ENCODE measurements around the gene UBE2J2. TPM values are rescaled to one million over a fixed set of nuclear protein-coding genes. Genes with fewer than 3 reads are reported as not detected.

Gene UBE2J2
- total and polyA plus RNA-seq, 2 of the 4 experiments (the other 2 are of a cell fraction): 20.6 to 67.5 TPM

DNA sequence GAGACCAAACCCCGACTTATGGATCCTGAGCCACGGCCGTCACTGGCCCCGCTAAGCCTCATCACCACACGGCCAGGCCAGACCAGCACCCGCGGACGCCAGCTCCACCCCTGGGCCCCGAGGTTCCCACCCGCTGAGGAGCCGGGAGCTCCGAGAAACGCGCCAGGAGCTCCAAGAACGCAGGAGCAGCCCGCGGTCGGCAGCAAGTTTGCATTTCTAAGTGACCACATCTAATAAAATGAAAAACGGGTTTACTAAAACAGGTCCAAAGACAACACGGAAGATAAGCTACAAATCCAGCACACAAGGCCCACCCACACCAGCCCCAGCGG lies 19.0 kb downstream of the UBE2J2 start:
- Histone ChIP-seq H3K27ac (ENCODE audit: insufficient read depth, low read length) (no peak overlapping the region), H3K9me1 (ENCODE audit: insufficient read depth, low read length) (peaks cover 7% of the 10 kb centered on the region), H2BK120ac (ENCODE audit: low read depth, low read length) (no peak overlapping the region), H2AFZ (replicated peaks; ENCODE audit: low read length, poor library complexity) (no peak overlapping the region), H3K14ac (replicated peaks; ENCODE audit: low read depth, low read length) (no peak overlapping the region), H3K4me1 (ENCODE audit: control insufficient read depth, insufficient read depth, low read length) (peaks cover 15% of the 10 kb centered on the region), H2AK9ac (replicated peaks; ENCODE audit: low read depth, low read length, poor library complexity) (no peak overlapping the region), H3K9me3 (ENCODE audit: control insufficient read depth, insufficient read depth, low read length) (no peaks in the 10 kb centered on the region), H3K4me3 (ENCODE audit: insufficient read depth, low read depth, low read length) (no peak overlapping the region), H2BK20ac (ENCODE audit: low read depth, low read length) (no peak overlapping the region), H2BK15ac (ENCODE audit: low read depth, low read length) (no peak overlapping the region), H3K4ac (ENCODE audit: low read depth, low read length) (no peak overlapping the region), H3K23ac (ENCODE audit: low read depth, low read length) (no peak overlapping the region), H2AK5ac (ENCODE audit: low read depth, low read length) (no peak overlapping the region), H4K8ac (ENCODE audit: low read depth in 2 of 2, low read length in 2 of 2) (no peak overlapping the region), H3K79me1 (ENCODE audit: low read depth in 1 of 2, low read length in 2 of 2) (peaks cover 12 to 45% of the 10 kb centered on the region in 2 experiments), H3K27me3 (ENCODE audit: control insufficient read depth, insufficient read depth, low read length) (no peaks in the 10 kb centered on the region), H4K20me1 (ENCODE audit: insufficient read depth, low read length) (peaks cover 10% of the 10 kb centered on the region), H3K9ac (ENCODE audit: low read depth, low read length) (no peak overlapping the region), H3K4me2 (ENCODE audit: low read depth, low read length) (no peak overlapping the region), H4K91ac (ENCODE audit: insufficient read depth, low read depth, low read length) (no peak overlapping the region), H4K5ac (ENCODE audit: low read depth, low read length) (no peak overlapping the region), H3K36me3 (ENCODE audit: control insufficient read depth, insufficient read depth, low read length) (peaks cover 65% of the 10 kb centered on the region), H3K18ac (ENCODE audit: low read depth, low read length) (no peak overlapping the region), H2BK5ac (ENCODE audit: low read depth, low read length, poor library complexity, severe bottlenecking) (no peak overlapping the region), H3K56ac (ENCODE audit: extremely low read depth, insufficient read depth, low read length) (no peak overlapping the region)
- no peak for TF ChIP-seq CEBPB (IDR thresholded peaks at IDR 0.05; ENCODE audit: low read depth, low read length)
- TF ChIP-seq USF2 (IDR thresholded peaks at IDR 0.05; ENCODE audit: low read depth, low read length): no peak
- no peak for TF ChIP-seq MXI1 (IDR thresholded peaks at IDR 0.05; ENCODE audit: borderline replicate concordance, low read depth, low read length)
- TF ChIP-seq, protein P1, sequence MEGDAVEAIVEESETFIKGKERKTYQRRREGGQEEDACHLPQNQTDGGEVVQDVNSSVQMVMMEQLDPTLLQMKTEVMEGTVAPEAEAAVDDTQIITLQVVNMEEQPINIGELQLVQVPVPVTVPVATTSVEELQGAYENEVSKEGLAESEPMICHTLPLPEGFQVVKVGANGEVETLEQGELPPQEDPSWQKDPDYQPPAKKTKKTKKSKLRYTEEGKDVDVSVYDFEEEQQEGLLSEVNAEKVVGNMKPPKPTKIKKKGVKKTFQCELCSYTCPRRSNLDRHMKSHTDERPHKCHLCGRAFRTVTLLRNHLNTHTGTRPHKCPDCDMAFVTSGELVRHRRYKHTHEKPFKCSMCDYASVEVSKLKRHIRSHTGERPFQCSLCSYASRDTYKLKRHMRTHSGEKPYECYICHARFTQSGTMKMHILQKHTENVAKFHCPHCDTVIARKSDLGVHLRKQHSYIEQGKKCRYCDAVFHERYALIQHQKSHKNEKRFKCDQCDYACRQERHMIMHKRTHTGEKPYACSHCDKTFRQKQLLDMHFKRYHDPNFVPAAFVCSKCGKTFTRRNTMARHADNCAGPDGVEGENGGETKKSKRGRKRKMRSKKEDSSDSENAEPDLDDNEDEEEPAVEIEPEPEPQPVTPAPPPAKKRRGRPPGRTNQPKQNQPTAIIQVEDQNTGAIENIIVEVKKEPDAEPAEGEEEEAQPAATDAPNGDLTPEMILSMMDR (conservative IDR thresholded peaks at IDR 0.05; ENCODE audit: low read depth, low read length): no peak
- TF ChIP-seq MAZ (IDR thresholded peaks at IDR 0.05; ENCODE audit: borderline replicate concordance, low read depth, low read length): no peak
- TF ChIP-seq RCOR1 (IDR thresholded peaks at IDR 0.05; ENCODE audit: insufficient replicate concordance, low read length): no peak
- no peak for TF ChIP-seq SMC3 (IDR thresholded peaks at IDR 0.05; ENCODE audit: low read depth, low read length)
- no peak for TF ChIP-seq RAD21 (IDR thresholded peaks at IDR 0.05; ENCODE audit: low read length)
- TF ChIP-seq FOS (IDR thresholded peaks at IDR 0.05; ENCODE audit: low read depth, low read length): no peak
- TF ChIP-seq POLR2A (IDR thresholded peaks at IDR 0.05; ENCODE audit: low read depth, low read length): no peak
- TF ChIP-seq CHD1 (IDR thresholded peaks at IDR 0.05; ENCODE audit: low read depth, low read length): no peak
- no peak for TF ChIP-seq RFX5 (IDR thresholded peaks at IDR 0.05; ENCODE audit: low read depth, low read length)
- no peak for TF ChIP-seq BHLHE40 (IDR thresholded peaks at IDR 0.05; ENCODE audit: low read depth, low read length)
- TF ChIP-seq, protein P2, sequence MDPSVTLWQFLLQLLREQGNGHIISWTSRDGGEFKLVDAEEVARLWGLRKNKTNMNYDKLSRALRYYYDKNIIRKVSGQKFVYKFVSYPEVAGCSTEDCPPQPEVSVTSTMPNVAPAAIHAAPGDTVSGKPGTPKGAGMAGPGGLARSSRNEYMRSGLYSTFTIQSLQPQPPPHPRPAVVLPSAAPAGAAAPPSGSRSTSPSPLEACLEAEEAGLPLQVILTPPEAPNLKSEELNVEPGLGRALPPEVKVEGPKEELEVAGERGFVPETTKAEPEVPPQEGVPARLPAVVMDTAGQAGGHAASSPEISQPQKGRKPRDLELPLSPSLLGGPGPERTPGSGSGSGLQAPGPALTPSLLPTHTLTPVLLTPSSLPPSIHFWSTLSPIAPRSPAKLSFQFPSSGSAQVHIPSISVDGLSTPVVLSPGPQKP (IDR thresholded peaks at IDR 0.05; ENCODE audit: borderline replicate concordance, low read depth, low read length): no peak
- no peak for TF ChIP-seq MAFK (IDR thresholded peaks at IDR 0.05; ENCODE audit: low read depth, low read length)
- no peak for TF ChIP-seq NFE2L2 (IDR thresholded peaks at IDR 0.05; ENCODE audit: low read depth, low read length)
- dilution Hi-C loops (cut with HindIII; ENCODE audit: low sequenced_read_pairs, unreplicated experiment): no loop called here
- no peak for DNase-seq
- intact Hi-C loops (cut with micrococcal nuclease): no loop called here
- no TSS peak for BruUV-seq (replicated peaks)
- WGBS, 2 experiments (ENCODE audit: extremely low coverage in 2 of 2, insufficient read length in 1 of 2): 87% methylated on average over 7 of the region's 21 CpGs; no CpG with 5 or more reads in 1 of the 2 experiments
- CTCF ChIA-PET: no interaction called here
- in situ Hi-C loops (cut with MboI; ENCODE audit: low sequenced_read_pairs): no loop called here
- no peak for ATAC-seq (ENCODE audit: low read depth)
- POLR2A ChIA-PET (ENCODE audit: unreplicated experiment): no interaction called here

Measured in IMR-90 (cell line).